ENCODE results near the gene RCOR3.
"Not testable (repeated sequence)": the region's sequence is repeated elsewhere in the genome, so short reads cannot be mapped to it uniquely, and the experiment has no call there.

RCOR3 gene

GRCh38 chr1:211258756-211259637 lies at the start of gene RCOR3:
Gene RCOR3, plus strand, starts transcription at chr1:211259366. Its CDS starts 195 bp downstream, at chr1:211259561.
- DNase-seq (ENCODE audit: low read depth): peak; percentile 88

GRCh38 chr1:211210052-211210451 lies 49.1 kb upstream of the RCOR3 start:
- DNase-seq (ENCODE audit: low read depth): no peak

- no peak for DNase-seq (ENCODE audit: low read depth)
Measured at GRCh38 chr1:211210965-211211364, 48.2 kb upstream of the RCOR3 start.

- DNase-seq (ENCODE audit: low read depth): no peak
Measured at GRCh38 chr1:211213702-211214101, 45.5 kb upstream of the RCOR3 start.

DNA sequence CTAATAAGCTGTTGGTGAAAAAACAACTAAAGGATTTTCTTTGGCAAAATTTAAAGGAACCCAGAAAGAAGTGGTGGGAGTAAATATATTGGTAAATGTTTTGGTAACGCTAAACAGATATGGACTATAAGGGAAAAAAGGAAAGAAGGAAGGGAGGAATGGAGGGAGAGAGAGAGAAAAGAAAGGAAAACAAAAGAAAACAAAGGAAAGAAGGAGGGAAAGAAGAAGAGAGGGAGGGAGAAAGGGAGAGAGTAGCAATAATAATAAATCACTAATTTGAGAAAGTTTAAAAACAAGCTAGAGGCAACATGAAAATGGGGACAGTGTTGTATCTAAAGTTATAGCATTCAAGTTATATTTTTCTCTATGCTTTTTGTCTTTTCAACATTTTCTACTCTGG lies 43.6 kb upstream of the RCOR3 start:
- no peak for DNase-seq (ENCODE audit: low read depth)

DNA sequence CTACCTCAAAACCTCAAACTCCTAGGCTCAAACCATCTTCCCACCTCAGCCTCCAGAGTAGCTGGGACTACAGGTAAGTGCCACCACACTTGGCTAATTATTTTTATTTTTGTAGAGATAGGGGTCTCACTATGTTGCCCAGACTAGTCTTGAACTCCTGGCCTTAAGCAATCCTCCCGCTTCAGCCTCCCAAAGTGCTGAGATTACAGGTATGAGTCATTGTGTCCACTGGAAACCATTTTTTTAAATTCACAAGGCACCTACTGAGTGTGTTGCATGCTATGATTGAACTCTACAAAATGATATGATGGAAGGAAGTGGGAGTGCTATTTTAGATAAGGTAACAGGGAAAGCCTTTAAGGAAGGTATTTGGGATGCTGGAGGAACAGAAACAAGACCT lies 41.8 kb upstream of the RCOR3 start:
- DNase-seq (ENCODE audit: low read depth): no peak

DNA sequence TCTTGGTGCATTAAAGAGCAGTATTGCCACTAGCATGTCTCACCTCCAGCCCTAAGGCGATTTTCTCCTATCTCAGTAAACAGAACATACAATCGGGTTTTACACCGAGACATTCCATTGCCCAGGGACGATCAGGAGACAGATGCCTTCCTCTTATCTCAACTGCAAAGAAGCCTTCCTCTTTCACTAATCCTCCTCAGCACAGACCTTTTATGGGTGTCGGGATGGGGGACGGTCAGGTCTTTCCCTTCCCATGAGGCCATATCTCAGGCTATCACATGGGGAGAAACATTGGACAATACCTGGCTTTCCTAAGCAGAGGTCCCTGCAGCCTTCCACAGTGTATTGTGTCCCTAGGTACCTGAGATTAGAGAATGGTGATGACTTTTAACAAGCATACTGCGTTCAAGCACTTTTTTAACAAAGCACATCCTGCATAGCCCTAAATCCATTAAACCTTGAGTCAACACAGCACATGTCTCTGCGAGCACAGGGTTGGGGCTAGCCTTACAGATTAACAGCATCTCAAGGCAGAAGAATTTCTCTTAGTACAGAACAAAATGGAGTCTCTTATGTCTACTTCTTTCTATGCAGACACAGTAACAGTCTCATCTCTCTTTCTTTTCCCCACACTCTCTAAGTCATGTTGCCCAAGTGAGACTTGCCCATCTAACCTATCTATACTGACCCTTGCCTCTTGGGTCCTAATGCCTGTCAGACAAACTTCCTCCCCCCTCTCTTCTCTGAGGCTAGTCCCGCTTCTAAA lies 36.5 kb upstream of the RCOR3 start:
- not testable (repeated sequence) for DNase-seq (ENCODE audit: low read depth)

- peak; percentile 22 for DNase-seq (ENCODE audit: low read depth)
Measured at GRCh38 chr1:211228573-211229364, 30.4 kb upstream of the RCOR3 start.

DNA sequence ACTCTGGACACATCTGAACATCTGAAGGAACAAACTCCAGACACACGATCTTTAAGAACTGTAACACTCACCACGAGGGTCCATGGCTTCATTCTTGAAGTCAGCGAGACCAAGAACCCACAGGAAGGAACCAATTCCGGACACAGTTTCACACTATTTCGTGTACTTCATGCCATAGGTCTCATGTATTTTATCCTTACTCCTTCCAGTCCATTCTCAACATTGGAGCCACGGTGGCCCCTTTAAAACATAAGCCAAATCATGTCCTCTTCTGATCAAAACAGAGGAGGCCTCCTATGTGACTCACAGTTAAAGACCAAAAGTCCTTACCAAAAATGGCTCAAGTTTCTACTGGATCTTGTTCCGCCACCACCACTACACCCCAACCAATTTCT lies 29.8 kb upstream of the RCOR3 start:
- DNase-seq (ENCODE audit: low read depth): no peak

DNA sequence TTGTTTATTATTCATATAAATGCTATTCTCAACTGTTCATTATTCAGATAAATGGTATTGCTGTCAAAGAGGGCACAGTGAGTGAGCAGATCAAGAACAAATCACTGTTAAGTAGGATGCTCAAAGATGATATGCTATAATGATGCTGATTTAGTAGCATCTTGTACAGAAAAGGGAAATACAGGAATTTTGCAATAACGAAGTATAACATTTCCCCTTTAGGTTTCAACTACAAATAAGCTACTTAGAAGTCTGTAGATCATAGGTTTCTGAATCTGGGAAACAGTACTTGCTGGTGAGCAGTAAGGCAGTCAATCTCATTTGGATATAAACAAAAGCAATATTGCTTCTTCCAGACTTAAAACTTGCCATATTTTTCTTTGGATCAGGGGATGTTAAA lies 27.3 kb upstream of the RCOR3 start:
- no peak for DNase-seq (ENCODE audit: low read depth)

- DNase-seq (ENCODE audit: low read depth): no peak
Measured at GRCh38 chr1:211236633-211237320, 22.4 kb upstream of the RCOR3 start.

DNA sequence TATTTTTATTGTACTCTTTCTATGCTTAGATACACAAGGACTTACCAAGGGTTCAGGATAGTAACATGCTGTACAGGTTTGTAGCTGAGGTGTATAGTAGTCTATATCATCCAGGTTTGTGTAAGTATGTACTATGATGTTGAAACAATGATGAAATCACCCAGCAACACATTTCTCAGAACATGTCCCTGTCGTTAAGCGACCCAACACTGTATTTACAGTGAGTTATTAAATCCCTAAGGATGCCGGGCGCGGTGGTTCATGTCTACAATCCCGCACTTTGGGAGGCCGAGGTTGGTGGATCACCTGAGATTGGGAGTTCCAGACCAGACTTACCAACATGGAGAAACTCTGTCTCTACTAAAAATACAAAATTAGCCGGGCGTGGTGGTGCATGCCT lies 21.6 kb upstream of the RCOR3 start:
- no peak for DNase-seq (ENCODE audit: low read depth)

- DNase-seq (ENCODE audit: low read depth): not testable (repeated sequence)
Measured at GRCh38 chr1:211240567-211240966, 18.6 kb upstream of the RCOR3 start.

DNA sequence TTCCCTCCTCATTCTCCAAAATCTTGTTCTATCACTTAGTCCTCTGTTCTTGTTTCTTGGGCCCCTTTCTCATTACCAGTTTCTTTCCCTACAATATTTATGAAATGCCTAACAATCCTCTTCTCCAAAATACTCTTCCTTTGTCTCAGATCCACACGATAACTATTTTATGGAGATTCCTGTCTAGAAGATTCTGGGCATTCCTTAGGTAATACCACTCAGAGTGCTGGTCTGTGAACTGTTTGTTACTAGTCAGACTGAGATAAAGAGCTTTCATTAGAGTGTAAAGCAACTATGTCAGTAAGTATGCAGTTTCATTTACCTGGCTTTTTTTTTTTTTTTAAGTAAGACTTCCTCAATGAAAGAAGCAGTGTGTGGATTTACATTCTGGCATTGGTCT lies 18.1 kb upstream of the RCOR3 start:
- DNase-seq (ENCODE audit: low read depth): no peak

GRCh38 chr1:211243639-211244038 lies 15.5 kb upstream of the RCOR3 start:
- DNase-seq (ENCODE audit: low read depth): not testable (repeated sequence)

- DNase-seq (ENCODE audit: low read depth): not testable (repeated sequence)
Measured at GRCh38 chr1:211246583-211246982, 12.6 kb upstream of the RCOR3 start.

GRCh38 chr1:211247921-211248320 lies 11.2 kb upstream of the RCOR3 start:
- no peak for DNase-seq (ENCODE audit: low read depth)

DNA sequence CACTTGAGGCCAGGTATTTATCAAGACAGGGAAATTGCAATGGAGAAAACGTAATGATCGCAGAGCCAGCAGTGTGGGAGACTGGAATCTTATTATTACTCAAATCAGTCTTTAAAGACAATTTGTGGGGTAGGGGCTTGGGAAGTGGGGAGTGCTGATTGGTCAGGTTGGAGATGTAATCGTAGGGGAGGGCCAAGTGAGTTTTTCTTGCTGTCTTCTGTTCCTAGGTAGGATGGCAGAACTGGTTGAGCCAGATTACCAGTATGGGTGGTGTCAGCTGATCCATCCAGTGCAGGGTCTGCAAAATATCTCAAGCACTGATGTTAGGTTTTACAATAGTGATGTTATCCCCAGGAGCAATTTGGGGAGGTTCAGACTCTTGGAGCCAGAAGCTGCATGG lies 9.6 kb upstream of the RCOR3 start:
- DNase-seq (ENCODE audit: low read depth): not testable (repeated sequence)

DNA sequence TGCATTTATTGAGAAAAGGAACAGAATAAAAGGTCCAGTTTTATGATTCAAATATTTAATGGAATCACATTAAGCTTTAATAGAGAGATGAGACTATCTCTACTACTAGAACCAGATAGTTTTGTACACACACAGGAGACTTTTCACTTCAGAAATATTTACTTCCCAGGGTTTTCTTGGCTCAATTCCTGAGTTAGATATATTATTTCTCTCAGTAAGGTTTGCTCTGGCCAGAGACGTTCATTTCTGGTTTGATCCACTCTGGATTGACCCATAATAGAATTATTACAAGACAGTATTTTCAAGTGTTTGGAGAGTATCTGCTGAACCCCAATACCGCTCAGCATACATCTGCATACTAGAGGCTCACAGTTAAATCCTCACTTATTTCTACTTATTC lies 1.3 kb upstream of the RCOR3 start:
- no peak for DNase-seq (ENCODE audit: low read depth)

- peak; percentile 39 for DNase-seq (ENCODE audit: low read depth)
Measured at GRCh38 chr1:211258310-211258755, 833 bp upstream of the RCOR3 start.

GRCh38 chr1:211259638-211260126 lies 516 bp downstream of the RCOR3 start:
- DNase-seq (ENCODE audit: low read depth): no peak

Measured in activated gamma-delta T cell treated with anti-CD3 and anti-CD28 coated beads, Interleukin-2, amount 50 U/mL, for 16 hours (primary cell).